Measurements from ENCODE around the gene ZNHIT1. TPM values are rescaled to one million over a fixed set of nuclear protein-coding genes. Genes with fewer than 3 reads are reported as not detected.
A peak's percentile ranks its signal among the peaks of the same experiment; 100 is the strongest.

Gene ZNHIT1
- polyA plus RNA-seq, 3 donors = 29.3 to 109 (median 74.9) TPM

DNA sequence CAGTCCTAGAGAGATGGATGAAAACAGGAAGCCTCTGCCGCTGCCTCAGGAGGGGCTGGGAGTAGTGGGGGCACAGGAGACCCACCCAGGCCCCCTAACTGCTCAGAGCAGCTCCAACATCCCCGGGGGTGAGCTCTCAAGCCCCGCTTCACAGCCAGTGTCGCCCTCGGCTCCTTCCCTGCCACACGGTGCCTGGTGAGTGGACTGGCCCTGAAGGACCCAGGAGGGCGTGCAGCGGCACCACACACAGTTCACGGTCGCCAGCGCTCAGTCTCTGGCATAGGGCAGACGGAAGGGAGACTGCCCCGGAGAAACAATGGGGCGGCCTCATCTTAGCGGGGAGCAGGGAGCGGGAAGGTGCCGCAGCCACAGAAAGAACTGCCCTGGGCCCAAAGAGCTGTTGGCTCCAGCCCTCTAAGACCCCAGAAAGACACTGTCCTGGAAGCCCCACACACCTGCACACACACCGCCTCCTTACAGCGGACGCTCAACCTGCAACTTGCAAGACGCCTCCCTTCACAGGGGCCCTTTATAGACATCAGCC, 18.4 kb downstream of the ZNHIT1 start:
- Histone ChIP-seq H3K9ac (ENCODE audit: insufficient read depth, low read length, poor library complexity, severe bottlenecking) (no peak overlapping the region), H3K79me2 (ENCODE audit: insufficient read depth, low read length) (no peaks in the 10 kb centered on the region), H3K27me3 (ENCODE audit: control insufficient read depth in 2 of 2, insufficient read depth in 2 of 2, low read length in 2 of 2) (peaks cover 0 to 27% of the 10 kb centered on the region in 2 donors), H3K36me3 (replicated peaks in 1 of 2; ENCODE audit: control insufficient read depth in 1 of 2, insufficient read depth in 2 of 2, low read length in 2 of 2) (peaks cover 21 to 35% of the 10 kb centered on the region in 2 donors), H2AFZ (ENCODE audit: insufficient read depth, low read depth, low read length, poor library complexity, severe bottlenecking) (no peak overlapping the region), H3K27ac (ENCODE audit: low read depth in 1 of 2, low read length in 2 of 2) (no peak overlapping the region), H4K20me1 (ENCODE audit: insufficient read depth, low read length) (peaks cover 67% of the 10 kb centered on the region), H3K4me2 (replicated peaks; ENCODE audit: extremely low read depth, low read length, poor library complexity, severe bottlenecking) (no peak overlapping the region), H3K4me1 (ENCODE audit: control insufficient read depth in 1 of 2, insufficient read depth in 2 of 2, low read length in 2 of 2) (peaks cover 26 to 30% of the 10 kb centered on the region in 2 donors), H3K9me3 (replicated peaks in 1 of 2; ENCODE audit: control insufficient read depth in 1 of 2, insufficient read depth in 1 of 2, low read length in 2 of 2) (no peaks in the 10 kb centered on the region), H3K4me3 (replicated peaks in 1 of 3; ENCODE audit: low read depth in 2 of 3, low read length in 3 of 3) (no peak overlapping the region)
- Mint-ChIP-seq H3K4me1 (peaks cover 29% of the 10 kb centered on the region), H3K36me3 (peaks cover 41 to 60% of the 10 kb centered on the region in 2 donors), H3K4me3 (peak overlapping the region in 1 of 2 donors; percentile 11), H3K9me3 (peaks cover 0 to 3% (median 0%) of the 10 kb centered on the region in 7 donors), H3K27me3 (ENCODE audit: low read depth in 3 of 3) (peaks cover 14 to 31% (median 23%) of the 10 kb centered on the region in 3 donors), H3K27ac (peak overlapping the region in 1 of 7 donors; percentile 34)
- TF ChIP-seq, protein P1, sequence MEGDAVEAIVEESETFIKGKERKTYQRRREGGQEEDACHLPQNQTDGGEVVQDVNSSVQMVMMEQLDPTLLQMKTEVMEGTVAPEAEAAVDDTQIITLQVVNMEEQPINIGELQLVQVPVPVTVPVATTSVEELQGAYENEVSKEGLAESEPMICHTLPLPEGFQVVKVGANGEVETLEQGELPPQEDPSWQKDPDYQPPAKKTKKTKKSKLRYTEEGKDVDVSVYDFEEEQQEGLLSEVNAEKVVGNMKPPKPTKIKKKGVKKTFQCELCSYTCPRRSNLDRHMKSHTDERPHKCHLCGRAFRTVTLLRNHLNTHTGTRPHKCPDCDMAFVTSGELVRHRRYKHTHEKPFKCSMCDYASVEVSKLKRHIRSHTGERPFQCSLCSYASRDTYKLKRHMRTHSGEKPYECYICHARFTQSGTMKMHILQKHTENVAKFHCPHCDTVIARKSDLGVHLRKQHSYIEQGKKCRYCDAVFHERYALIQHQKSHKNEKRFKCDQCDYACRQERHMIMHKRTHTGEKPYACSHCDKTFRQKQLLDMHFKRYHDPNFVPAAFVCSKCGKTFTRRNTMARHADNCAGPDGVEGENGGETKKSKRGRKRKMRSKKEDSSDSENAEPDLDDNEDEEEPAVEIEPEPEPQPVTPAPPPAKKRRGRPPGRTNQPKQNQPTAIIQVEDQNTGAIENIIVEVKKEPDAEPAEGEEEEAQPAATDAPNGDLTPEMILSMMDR (IDR thresholded peaks at IDR 0.05) = no peak
- intact Hi-C loops (cut with micrococcal nuclease) = no loop called here
- WGBS (ENCODE audit: insufficient coverage) = 17% methylated on average over 15 of the region's 21 CpGs
- DNase-seq = no peak

DNA sequence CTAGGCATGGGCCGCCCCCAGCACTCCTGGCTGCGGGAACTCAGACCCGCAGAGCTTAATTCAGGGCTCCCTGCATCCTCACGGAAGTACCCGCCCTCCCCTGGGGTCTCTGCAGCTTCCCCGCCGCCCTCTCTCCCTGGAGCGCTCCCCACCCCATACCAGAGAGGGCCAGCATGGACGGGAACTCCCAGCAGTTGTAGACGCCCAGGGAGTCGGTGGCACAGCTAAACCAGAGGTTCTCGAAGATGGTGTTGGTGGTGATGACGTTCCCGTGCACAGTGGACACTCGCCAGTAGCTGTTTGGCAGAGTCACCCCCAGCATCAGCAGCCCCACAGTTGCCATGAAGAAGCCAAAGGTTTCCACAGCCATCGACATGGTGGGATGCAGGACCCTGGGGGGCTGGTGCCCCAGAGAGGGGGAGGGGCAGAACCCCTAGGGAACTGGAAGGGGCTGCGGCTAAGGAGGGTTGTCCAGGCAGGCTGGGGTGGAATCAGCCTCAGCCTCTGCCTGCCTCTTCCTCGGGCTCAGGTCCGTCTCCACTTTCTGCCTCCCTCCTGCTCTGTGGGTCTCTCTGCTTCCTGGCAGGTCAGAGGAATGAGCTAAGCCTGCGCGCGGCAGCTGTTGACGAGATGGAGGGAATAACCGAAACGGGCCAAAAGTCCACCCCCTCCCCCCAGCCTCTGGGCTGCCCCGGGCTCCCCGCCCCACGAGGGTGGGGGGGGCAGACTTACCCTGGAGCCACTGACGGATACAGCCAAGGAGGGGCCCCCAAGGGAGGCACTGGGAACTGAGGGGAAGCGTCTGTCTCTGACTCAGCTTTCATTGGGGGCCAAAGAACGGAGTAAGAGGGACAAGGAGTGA, 19.5 kb downstream of the ZNHIT1 start, which contains the start of gene CLDN15:
CLDN15 (minus strand) TSS at position 597 of the 862 bp plus-strand sequence; CDS start at position 376, 221 bp downstream.
- H3K4me2 ChIP-seq (replicated peaks; ENCODE audit: extremely low read depth, low read length, poor library complexity, severe bottlenecking) = no peak within 1 kb of the TSS
- 3% methylated on average over 9 of the region's 31 CpGs for WGBS (ENCODE audit: insufficient coverage)
- intact Hi-C loops (cut with micrococcal nuclease) = no loop called here

More for the DNA sequence above, 19.5 kb downstream of the ZNHIT1 start, which contains the start of gene CLDN15:
- H3K4me1 ChIP-seq (ENCODE audit: control insufficient read depth in 1 of 2, insufficient read depth in 2 of 2, low read length in 2 of 2) = peaks cover 34 to 38% of the 10 kb centered on the region in 2 donors
- H3K36me3 Mint-ChIP-seq = peaks cover 35 to 54% of the 10 kb centered on the region in 2 donors
- H3K79me2 ChIP-seq (ENCODE audit: insufficient read depth, low read length) = no peaks in the 10 kb centered on the region
- H3K9me3 ChIP-seq (replicated peaks in 1 of 2; ENCODE audit: control insufficient read depth in 1 of 2, insufficient read depth in 1 of 2, low read length in 2 of 2) = no peaks in the 10 kb centered on the region
- H3K4me3 ChIP-seq (replicated peaks in 1 of 3; ENCODE audit: low read depth in 2 of 3, low read length in 3 of 3) = no peak within 1 kb of the TSS
- peak within 1 kb of the TSS in 1 of 2 donors; percentile 46 for H3K4me3 Mint-ChIP-seq
- peaks cover 0 to 3% (median 0%) of the 10 kb centered on the region in 7 donors for H3K9me3 Mint-ChIP-seq
- peak within 1 kb of the TSS in 3 of 7 donors; percentile 54 to 66 (median 65) for H3K27ac Mint-ChIP-seq
- H4K20me1 ChIP-seq (ENCODE audit: insufficient read depth, low read length) = peaks cover 75% of the 10 kb centered on the region
- H3K36me3 ChIP-seq (replicated peaks in 1 of 2; ENCODE audit: control insufficient read depth in 1 of 2, insufficient read depth in 2 of 2, low read length in 2 of 2) = peaks cover 15 to 28% of the 10 kb centered on the region in 2 donors
- H3K27me3 ChIP-seq (ENCODE audit: control insufficient read depth in 2 of 2, insufficient read depth in 2 of 2, low read length in 2 of 2) = peaks cover 0 to 27% of the 10 kb centered on the region in 2 donors
- H3K27ac ChIP-seq (ENCODE audit: low read depth in 1 of 2, low read length in 2 of 2) = no peak within 1 kb of the TSS
- DNase-seq = peak in 1 of 3 donors; percentile 54
- peaks cover 14 to 31% (median 23%) of the 10 kb centered on the region in 3 donors for H3K27me3 Mint-ChIP-seq (ENCODE audit: low read depth in 3 of 3)
- H2AFZ ChIP-seq (ENCODE audit: insufficient read depth, low read depth, low read length, poor library complexity, severe bottlenecking) = no peak within 1 kb of the TSS
- H3K9ac ChIP-seq (ENCODE audit: insufficient read depth, low read length, poor library complexity, severe bottlenecking) = no peak within 1 kb of the TSS
- TF ChIP-seq, protein P1 (IDR thresholded peaks at IDR 0.05) = no peak
- peaks cover 38% of the 10 kb centered on the region for H3K4me1 Mint-ChIP-seq

Data from CD14-positive monocyte (primary cell).